AG08395 (cell line): ENCODE results near the gene PI16.

Experiments
- DNase-seq: peaks from one replicate; pipeline ENCODE4 v3.0.0; 2012; ENCODE audit warnings: mixed read lengths, low spot score

PI16 gene

DNA sequence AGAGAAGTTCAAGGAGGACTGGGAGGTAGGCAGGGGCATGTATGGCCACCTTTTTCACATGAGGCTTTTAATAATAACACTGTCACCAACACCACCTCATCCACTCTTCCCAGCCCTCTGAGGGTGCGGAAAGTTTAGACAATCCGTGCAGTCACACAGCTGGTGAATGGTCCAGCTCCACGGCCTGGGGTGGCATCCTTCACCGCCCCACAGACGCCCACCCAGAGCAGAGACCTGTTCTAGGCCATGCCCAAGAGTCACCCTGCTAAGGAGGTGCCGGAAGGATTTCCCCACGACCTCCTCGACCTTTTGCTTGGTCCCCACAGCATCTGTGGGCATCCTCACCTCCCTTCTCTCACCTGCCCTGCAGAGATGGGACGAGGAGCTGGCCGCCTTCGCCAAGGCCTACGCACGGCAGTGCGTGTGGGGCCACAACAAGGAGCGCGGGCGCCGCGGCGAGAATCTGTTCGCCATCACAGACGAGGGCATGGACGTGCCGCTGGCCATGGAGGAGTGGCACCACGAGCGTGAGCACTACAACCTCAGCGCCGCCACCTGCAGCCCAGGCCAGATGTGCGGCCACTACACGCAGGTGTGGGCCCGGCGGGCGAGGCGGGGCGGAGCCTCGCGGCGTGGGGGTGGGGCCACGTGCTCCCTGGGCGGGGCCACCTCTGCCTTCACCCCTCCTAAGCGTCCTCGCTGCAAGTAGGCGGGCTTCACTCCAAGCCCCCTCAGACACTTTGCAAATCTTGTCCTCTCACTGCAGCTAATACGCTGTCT lies 4.4 kb downstream of the PI16 start:
- DNase-seq = no peak

GRCh38 chr6:36959555-36960250 lies 5.2 kb downstream of the PI16 start:
- no peak for DNase-seq

DNA sequence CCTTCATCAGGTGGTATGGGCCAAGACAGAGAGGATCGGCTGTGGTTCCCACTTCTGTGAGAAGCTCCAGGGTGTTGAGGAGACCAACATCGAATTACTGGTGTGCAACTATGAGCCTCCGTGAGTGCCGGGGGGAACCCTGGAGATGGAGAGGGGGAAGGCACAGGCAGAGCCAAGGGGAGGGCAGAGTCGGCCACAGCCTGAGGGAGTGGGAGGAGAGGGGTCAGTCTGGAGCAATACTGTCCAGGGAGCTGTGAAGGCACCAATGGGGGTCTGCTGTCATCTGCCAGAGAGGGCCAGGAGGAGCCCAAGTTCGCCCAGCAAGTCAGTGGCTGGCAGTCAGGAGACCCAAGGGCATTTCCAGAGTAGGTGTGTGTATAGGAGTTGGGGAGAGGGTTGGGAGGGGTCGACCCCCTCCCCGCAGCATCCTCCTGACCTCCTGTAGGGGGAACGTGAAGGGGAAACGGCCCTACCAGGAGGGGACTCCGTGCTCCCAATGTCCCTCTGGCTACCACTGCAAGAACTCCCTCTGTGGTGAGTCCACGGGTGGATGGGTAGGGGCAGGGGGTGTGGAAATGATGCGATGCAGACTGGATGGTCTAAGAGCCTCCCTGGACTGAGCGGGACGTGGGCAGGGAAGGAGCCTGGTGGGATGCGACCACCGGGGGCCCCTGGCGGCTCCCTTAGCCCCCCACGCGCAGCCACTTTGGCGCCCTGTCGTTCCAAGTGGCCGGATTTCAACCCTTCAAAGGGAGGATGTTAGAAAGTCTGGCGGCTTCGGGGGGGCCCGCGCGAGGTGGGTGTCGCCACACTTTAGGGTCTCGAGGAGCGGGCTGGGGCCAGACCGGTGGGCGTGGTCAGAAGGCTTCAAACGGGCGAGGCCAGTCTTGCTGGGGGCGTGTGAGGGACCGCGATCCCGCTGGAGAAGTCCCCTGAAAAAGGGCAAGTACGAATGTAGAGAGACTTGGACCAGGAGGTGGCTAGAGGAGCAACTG lies 7.2 kb downstream of the PI16 start:
- no peak for DNase-seq

- DNase-seq = peak; percentile 34
These were observed 8.3 kb downstream of the PI16 start for GRCh38 chr6:36962874-36963273.

DNA sequence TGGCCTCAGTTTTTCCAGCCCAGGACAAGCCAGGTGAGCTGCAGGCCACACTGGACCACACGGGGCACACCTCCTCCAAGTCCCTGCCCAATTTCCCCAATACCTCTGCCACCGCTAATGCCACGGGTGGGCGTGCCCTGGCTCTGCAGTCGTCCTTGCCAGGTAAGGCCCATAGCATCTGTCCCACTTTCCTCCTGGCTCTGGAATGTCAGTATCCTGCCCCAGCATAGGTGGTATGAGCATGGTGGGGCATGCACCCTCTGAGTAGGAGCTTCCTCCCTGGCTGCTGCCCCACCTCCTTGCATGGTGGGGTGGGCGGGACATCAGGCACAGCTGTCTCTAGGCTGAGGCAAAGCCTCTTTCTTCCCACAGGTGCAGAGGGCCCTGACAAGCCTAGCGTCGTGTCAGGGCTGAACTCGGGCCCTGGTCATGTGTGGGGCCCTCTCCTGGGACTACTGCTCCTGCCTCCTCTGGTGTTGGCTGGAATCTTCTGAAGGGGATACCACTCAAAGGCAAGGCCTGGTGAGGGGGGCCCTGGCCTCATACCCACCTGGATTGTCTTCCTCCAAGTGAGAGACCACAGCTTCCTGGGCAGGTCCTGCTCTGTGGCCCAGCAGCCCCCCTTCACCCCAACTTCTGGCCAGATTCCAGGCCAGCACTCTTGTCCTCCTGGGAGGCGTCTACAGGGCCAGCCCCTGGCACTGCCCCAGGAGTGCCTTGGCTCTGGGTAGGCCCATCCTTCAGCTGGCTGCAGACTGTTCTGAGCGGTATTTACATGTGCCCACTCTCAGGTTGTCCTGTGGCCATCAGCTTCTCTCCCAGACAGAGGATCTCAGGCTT lies 9.1 kb downstream of the PI16 start:
- DNase-seq = no peak

DNA sequence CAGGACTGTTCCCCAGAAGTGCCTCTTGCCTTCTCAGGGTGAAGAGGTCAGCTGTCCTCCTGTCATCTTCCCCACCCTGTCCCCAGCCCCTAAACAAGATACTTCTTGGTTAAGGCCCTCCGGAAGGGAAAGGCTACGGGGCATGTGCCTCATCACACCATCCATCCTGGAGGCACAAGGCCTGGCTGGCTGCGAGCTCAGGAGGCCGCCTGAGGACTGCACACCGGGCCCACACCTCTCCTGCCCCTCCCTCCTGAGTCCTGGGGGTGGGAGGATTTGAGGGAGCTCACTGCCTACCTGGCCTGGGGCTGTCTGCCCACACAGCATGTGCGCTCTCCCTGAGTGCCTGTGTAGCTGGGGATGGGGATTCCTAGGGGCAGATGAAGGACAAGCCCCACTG lies 9.8 kb downstream of the PI16 start:
- no peak for DNase-seq

DNA sequence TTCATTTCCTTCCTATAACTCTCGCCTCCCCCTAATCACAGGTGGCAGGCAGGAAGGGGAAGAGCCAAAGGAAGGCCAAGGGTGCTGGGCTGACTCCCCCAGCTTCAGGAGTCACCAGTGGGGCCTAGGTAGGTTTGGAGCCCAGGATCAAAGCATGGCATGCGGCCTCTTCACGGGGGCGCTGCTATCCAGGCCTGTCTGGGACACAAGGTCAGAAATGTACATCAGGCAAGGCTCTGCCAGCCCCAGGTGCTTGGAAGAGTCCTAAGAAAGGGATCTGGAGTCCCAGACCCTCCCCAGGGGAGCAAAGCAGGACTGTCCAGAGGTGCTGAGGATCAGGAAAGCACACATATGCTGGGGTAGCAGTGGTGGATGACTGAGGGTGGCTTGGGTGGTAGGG lies 10.4 kb downstream of the PI16 start:
- DNase-seq = no peak

GRCh38 chr6:36967301-36967700 lies 12.8 kb downstream of the PI16 start:
- no peak for DNase-seq

- no peak for DNase-seq
These were observed 13.2 kb downstream of the PI16 start for GRCh38 chr6:36967757-36968156.

- no peak for DNase-seq
These were observed 13.9 kb downstream of the PI16 start for GRCh38 chr6:36968266-36968977.

DNA sequence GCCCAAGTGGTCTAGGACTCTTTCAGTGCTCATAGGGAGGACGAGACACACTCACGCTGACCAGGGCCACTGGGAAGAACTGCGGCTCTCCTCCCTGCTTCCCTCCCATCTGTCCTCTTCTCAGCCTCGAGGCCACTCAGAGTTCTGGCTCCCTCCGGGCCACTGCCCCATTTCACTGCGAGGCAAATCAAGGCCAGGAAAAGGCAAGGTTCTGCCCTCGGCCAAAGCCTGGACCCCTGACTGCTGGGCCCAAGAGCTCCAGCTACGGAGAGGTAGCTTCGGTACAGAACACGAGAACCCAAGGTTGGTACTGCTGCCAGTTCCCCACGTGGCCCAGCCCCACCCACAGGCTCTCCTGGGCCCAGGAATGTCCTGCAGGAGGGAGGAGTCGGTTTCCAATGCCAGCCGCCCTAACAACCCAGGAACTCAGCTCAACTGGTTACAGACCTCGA lies 14.7 kb downstream of the PI16 start:
- no peak for DNase-seq

GRCh38 chr6:36969988-36970891 lies 15.7 kb downstream of the PI16 start:
- no peak for DNase-seq

- no peak for DNase-seq
These were observed 16.6 kb downstream of the PI16 start for GRCh38 chr6:36970892-36971842.

GRCh38 chr6:36971921-36972673 lies 17.6 kb downstream of the PI16 start:
- DNase-seq = no peak

DNA sequence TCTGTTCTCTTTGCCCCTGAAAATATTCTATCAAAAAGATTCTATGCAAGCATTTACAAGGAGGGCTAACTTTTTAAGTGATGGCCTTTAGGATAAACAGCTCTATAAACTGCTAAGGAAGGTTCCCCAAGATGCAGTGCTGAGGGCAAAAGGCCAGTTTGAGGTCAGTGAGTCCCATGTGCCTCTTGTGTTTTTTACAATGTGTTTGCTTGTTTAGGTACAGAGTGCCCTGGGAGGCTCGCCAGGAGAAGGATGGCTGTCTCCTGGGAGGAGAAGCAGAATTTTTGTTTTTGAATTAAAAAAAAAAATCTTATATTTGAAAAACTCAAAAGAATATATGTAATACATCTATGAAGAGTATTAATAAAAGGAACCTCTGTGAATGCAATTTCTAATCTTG lies 18.7 kb downstream of the PI16 start:
- no peak for DNase-seq

DNA sequence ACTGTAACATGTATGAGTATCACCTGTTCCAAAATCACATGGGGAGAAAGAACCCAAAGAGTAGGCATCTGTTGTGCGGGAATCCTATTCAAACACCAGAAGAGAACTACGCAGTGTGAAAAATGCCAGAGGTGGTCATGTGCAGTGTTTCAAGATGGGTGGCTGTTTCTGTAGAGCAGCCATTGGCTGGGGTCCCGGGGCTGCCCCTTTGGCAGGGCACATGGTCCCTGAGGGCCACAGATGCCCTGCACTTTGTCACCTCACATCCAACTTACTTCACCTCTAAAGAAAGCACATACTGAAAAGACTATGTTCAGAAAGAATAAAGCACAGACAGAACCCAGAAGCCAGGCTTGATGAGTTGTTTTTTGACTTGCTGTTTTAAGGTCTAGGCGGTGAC lies 19.1 kb downstream of the PI16 start:
- DNase-seq = no peak

GRCh38 chr6:36975231-36976006 lies 20.9 kb downstream of the PI16 start:
- no peak for DNase-seq
